ENCODE measurements around the gene SF1.

SF1 gene

GRCh38 chr11:64767344-64768299 lies 10.7 kb downstream of the SF1 start:
- Histone ChIP-seq H4K20me1 (ENCODE audit: insufficient read depth, low read length) (peaks cover 90% of the 10 kb centered on the region), H3K27me3 (ENCODE audit: low read depth, low read length) (no peaks in the 10 kb centered on the region), H3K36me3 (replicated peaks; ENCODE audit: low read depth, low read length) (peaks cover 87% of the 10 kb centered on the region), H3K9ac (ENCODE audit: low read length) (no peak overlapping the region), H3K4me2 (ENCODE audit: low read length) (no peak overlapping the region), H2AFZ (ENCODE audit: low read depth, low read length) (no peak overlapping the region), H3K79me2 (ENCODE audit: low read length) (peaks cover 64% of the 10 kb centered on the region), H3K4me3 (ENCODE audit: low read length) (no peak overlapping the region), H3K4me1 (ENCODE audit: low read length) (peaks cover 18% of the 10 kb centered on the region), H3K9me3 (ENCODE audit: insufficient read depth, low read length) (no peaks in the 10 kb centered on the region), H3K27ac (ENCODE audit: low read length) (peak overlapping the region; percentile 14; the same call in 1 of the 2 replicates)
- TF ChIP-seq EZH2phosphoT487 (IDR thresholded peaks at IDR 0.05; ENCODE audit: low read depth), result no peak
- TF ChIP-seq, protein P1, sequence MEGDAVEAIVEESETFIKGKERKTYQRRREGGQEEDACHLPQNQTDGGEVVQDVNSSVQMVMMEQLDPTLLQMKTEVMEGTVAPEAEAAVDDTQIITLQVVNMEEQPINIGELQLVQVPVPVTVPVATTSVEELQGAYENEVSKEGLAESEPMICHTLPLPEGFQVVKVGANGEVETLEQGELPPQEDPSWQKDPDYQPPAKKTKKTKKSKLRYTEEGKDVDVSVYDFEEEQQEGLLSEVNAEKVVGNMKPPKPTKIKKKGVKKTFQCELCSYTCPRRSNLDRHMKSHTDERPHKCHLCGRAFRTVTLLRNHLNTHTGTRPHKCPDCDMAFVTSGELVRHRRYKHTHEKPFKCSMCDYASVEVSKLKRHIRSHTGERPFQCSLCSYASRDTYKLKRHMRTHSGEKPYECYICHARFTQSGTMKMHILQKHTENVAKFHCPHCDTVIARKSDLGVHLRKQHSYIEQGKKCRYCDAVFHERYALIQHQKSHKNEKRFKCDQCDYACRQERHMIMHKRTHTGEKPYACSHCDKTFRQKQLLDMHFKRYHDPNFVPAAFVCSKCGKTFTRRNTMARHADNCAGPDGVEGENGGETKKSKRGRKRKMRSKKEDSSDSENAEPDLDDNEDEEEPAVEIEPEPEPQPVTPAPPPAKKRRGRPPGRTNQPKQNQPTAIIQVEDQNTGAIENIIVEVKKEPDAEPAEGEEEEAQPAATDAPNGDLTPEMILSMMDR (IDR thresholded peaks at IDR 0.05; ENCODE audit: low read depth, low read length), result peak; percentile 85

DNA sequence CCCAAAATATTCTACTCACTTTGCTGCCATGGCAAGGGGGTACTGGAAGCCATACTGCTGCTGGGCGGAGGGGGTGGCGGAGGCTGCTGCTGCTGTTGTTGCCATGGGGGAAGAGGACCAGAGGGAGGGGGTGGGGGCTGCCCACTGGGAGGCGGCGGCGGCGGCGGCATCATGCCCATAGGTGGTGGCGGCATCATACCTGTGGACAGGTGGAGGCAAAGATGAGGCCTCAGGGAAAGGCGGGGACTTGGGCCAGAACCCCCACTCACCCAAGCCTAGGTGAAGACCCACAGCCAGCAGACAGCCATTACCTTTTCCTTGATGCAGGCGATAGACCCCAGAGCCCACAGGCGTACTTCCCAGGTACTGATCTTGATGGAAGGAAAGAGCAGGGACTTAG lies 11.5 kb downstream of the SF1 start:
- peaks cover 90% of the 10 kb centered on the region for H4K20me1 ChIP-seq (ENCODE audit: insufficient read depth, low read length)
- H3K4me2 ChIP-seq (ENCODE audit: low read length), result no peak overlapping the region
- no peak overlapping the region for H3K4me3 ChIP-seq (ENCODE audit: low read length)
- H3K9me3 ChIP-seq (ENCODE audit: insufficient read depth, low read length), result no peaks in the 10 kb centered on the region
- H2AFZ ChIP-seq (ENCODE audit: low read depth, low read length), result no peak overlapping the region
- no peak overlapping the region for H3K9ac ChIP-seq (ENCODE audit: low read length)
- H3K4me1 ChIP-seq (ENCODE audit: low read length), result peaks cover 10% of the 10 kb centered on the region
- H3K79me2 ChIP-seq (ENCODE audit: low read length), result peaks cover 58% of the 10 kb centered on the region
- H3K36me3 ChIP-seq (replicated peaks; ENCODE audit: low read depth, low read length), result peaks cover 87% of the 10 kb centered on the region
- no peak overlapping the region for H3K27ac ChIP-seq (ENCODE audit: low read length)
- no peak for TF ChIP-seq EZH2phosphoT487 (IDR thresholded peaks at IDR 0.05; ENCODE audit: low read depth)
- TF ChIP-seq, protein P1 (IDR thresholded peaks at IDR 0.05; ENCODE audit: low read depth, low read length), result no peak
- no peaks in the 10 kb centered on the region for H3K27me3 ChIP-seq (ENCODE audit: low read depth, low read length)

DNA sequence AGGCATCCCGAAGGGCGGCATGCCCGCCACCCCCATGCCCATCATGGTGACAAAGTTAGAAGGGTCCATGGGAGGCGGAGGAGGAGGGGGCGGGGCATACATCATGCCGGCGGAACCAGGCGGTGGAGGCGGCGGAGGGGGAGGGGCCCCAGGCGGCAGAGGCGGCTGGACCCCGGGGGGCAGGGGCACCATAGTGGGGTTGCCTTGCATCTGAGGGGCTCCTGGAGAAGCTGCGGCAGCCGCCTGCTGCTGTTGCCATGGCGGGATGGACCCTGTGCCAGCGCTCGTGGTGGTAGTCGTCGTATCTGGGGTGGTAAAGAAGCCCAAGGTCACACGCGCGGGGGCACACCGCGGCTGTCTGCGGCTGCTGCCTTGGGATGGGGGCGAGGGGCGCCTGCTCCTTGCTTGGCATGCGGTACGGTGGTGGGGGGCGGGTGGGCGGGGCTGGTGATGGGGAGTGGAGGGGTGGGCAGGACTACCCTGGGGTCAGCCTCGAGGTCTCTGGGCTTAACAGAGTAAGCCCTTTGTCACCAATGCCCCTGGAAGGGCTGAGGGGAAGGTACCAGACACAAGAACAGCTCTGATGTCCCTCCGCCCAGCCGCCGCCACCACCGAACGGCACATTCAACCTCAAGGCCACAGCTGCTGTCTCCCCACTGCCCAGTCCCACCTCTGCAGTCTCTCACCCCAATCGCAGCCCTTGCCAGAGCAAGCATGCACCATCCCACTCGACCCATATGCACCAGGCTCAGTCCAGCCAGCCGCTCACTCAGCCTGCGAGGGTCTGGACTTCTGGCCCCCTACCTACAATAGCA lies 12.3 kb downstream of the SF1 start:
- Histone ChIP-seq H3K9me3 (ENCODE audit: insufficient read depth, low read length) (no peaks in the 10 kb centered on the region), H4K20me1 (ENCODE audit: insufficient read depth, low read length) (peaks cover 82% of the 10 kb centered on the region), H3K4me1 (ENCODE audit: low read length) (peaks cover 2% of the 10 kb centered on the region; the same call in 1 of the 2 replicates), H3K79me2 (ENCODE audit: low read length) (peaks cover 49% of the 10 kb centered on the region), H3K27ac (ENCODE audit: low read length) (no peak overlapping the region), H3K4me2 (ENCODE audit: low read length) (no peak overlapping the region), H2AFZ (ENCODE audit: low read depth, low read length) (no peak overlapping the region), H3K36me3 (replicated peaks; ENCODE audit: low read depth, low read length) (peaks cover 79% of the 10 kb centered on the region), H3K4me3 (ENCODE audit: low read length) (no peak overlapping the region), H3K27me3 (ENCODE audit: low read depth, low read length) (no peaks in the 10 kb centered on the region), H3K9ac (ENCODE audit: low read length) (no peak overlapping the region)
- TF ChIP-seq, protein P1 (IDR thresholded peaks at IDR 0.05; ENCODE audit: low read depth, low read length), result no peak
- no peak for TF ChIP-seq EZH2phosphoT487 (IDR thresholded peaks at IDR 0.05; ENCODE audit: low read depth)

All from OCI-LY3 (cell line).